ENCODE results near the gene TICAM1. TPM values are rescaled to one million over a fixed set of nuclear protein-coding genes. Genes with fewer than 3 reads are reported as not detected.
A peak's percentile ranks its signal among the peaks of the same experiment; 100 is the strongest.

The TICAM1 gene
- total RNA-seq, 1 experiment from 2014 or later = 0.48 TPM

DNA sequence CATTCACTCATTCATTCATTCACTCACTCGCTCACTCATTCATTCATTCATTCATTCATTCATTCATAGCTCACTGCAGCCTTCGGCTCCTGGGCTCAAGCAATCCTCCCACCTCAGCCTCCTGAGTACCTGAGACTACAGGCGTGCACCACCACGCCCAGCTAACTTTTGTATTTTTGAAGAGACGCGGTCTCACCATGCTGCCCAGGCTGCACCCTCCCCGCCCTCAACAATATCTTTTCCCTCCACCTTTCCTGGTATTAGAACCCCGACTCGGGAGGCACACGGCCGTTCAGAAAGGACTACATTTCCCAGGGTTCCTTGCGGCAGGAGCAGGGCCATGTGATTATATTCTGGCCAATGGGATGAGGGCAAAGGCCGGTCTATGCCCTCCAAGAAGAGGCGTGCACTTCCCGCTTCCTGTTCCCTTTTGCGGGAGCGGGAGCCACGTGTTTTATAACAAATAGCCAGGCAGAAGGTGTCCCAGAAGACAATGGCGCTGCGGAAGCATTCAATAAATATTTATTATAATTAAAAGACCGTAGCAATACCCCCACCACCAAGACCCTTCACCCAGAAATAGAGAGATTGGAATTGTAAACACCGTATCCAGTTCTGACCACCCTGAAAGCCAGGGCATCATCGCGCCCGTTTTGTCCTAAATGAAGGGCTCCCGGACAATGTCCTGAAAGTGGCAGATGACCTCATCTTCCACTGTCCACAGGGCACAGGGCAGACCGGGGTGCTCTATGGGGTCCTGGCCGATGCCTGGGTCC, 15.9 kb downstream of the TICAM1 start:
- no peaks in the 10 kb centered on the region for H3K23me2 ChIP-seq (ENCODE audit: insufficient read length, low read depth, low read length, poor library complexity, severe bottlenecking)
- TF ChIP-seq, protein P1, sequence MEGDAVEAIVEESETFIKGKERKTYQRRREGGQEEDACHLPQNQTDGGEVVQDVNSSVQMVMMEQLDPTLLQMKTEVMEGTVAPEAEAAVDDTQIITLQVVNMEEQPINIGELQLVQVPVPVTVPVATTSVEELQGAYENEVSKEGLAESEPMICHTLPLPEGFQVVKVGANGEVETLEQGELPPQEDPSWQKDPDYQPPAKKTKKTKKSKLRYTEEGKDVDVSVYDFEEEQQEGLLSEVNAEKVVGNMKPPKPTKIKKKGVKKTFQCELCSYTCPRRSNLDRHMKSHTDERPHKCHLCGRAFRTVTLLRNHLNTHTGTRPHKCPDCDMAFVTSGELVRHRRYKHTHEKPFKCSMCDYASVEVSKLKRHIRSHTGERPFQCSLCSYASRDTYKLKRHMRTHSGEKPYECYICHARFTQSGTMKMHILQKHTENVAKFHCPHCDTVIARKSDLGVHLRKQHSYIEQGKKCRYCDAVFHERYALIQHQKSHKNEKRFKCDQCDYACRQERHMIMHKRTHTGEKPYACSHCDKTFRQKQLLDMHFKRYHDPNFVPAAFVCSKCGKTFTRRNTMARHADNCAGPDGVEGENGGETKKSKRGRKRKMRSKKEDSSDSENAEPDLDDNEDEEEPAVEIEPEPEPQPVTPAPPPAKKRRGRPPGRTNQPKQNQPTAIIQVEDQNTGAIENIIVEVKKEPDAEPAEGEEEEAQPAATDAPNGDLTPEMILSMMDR (conservative IDR thresholded peaks at IDR 0.05) = no peak
- H3K23ac ChIP-seq (ENCODE audit: insufficient read length, low read depth, low read length) = no peak overlapping the region
- no peak overlapping the region for H4K5ac ChIP-seq (ENCODE audit: insufficient read length, low read depth, low read length)
- Mint-ChIP-seq H3K27ac (no peak overlapping the region), H3K9me3 (peaks cover 0 to 16% of the 10 kb centered on the region in 2 experiments; a peak in 3 of 5 replicates), H3K4me3 (peak overlapping the region; percentile 30 to 32; a peak in 3 of 5 replicates), H3K4me1 (no peaks in the 10 kb centered on the region), H3K27me3 (ENCODE audit: low read depth) (peaks cover 18% of the 10 kb centered on the region), H3K36me3 (ENCODE audit: insufficient read depth in 1 of 3, low read depth in 3 of 3) (peaks cover 0 to 7% (median 0%) of the 10 kb centered on the region in 3 experiments; a peak in 1 of 7 replicates)
- no peak overlapping the region for H4K91ac ChIP-seq (ENCODE audit: insufficient read length, low read depth, low read length)
- no peak overlapping the region for H3K14ac ChIP-seq (ENCODE audit: insufficient read depth, low read length)
- H2BK5ac ChIP-seq (ENCODE audit: insufficient read length, low read length) = no peak overlapping the region
- H3K4me1 ChIP-seq (ENCODE audit: insufficient read depth, low read length) = no peaks in the 10 kb centered on the region
- H3K9ac ChIP-seq (ENCODE audit: extremely low read depth, insufficient read length, low read length) = no peak overlapping the region
- H2AFZ ChIP-seq (ENCODE audit: low read length) = no peak overlapping the region
- H2AK5ac ChIP-seq (ENCODE audit: insufficient read length, low read length) = no peak overlapping the region
- no peak overlapping the region for H2BK15ac ChIP-seq (ENCODE audit: low read depth, low read length)
- H3K18ac ChIP-seq (ENCODE audit: insufficient read length, low read depth, low read length) = peak overlapping the region; percentile 60
- H3K4ac ChIP-seq (ENCODE audit: low read depth, low read length) = no peak overlapping the region; the same call in 1 of the 2 replicates
- no peak overlapping the region for H2BK12ac ChIP-seq (ENCODE audit: insufficient read length, low read depth, low read length)
- no peaks in the 10 kb centered on the region for H3K9me3 ChIP-seq (ENCODE audit: control insufficient read depth, low read depth, low read length)
- H3K79me2 ChIP-seq (ENCODE audit: insufficient read depth, low read length) = no peaks in the 10 kb centered on the region
- H2BK20ac ChIP-seq (ENCODE audit: low read depth, low read length, poor library complexity, severe bottlenecking) = no peak overlapping the region
- no peak overlapping the region for H3K27ac ChIP-seq (ENCODE audit: insufficient read length, low read depth, low read length)
- no peak overlapping the region for H2BK120ac ChIP-seq (ENCODE audit: low read depth, low read length, poor library complexity, severe bottlenecking)
- H4K8ac ChIP-seq (replicated peaks; ENCODE audit: insufficient read length, low read depth, low read length) = no peak overlapping the region
- no peaks in the 10 kb centered on the region for H3K27me3 ChIP-seq (ENCODE audit: insufficient read depth, low read length)
- H3T11ph ChIP-seq (ENCODE audit: low read length) = no peak overlapping the region
- no peak overlapping the region for H3K4me2 ChIP-seq (ENCODE audit: insufficient read depth, insufficient read length, low read length)
- no peaks in the 10 kb centered on the region for H3K79me1 ChIP-seq (ENCODE audit: insufficient read depth, low read depth, low read length, poor library complexity, severe bottlenecking)
- WGBS (ENCODE audit: extremely low coverage, insufficient read length, low lambda C conversion rate) = no CpG with 5 or more reads among the region's 28 CpGs
- no peak overlapping the region for H3K56ac ChIP-seq (ENCODE audit: insufficient read length, low read depth, low read length)
- peak; percentile 93 for DNase-seq
- H4K20me1 ChIP-seq (ENCODE audit: control insufficient read depth, insufficient read depth, insufficient read length) = no peaks in the 10 kb centered on the region
